GM10266 (cell line): ENCODE results near the gene USHBP1.
A peak's percentile ranks its signal among the peaks of the same experiment; 100 is the strongest.

ENCODE experiments used
- DNase-seq: peaks from one replicate; pipeline ENCODE4 v3.0.0; 2012; ENCODE audit errors: extremely low spot score
- TF ChIP-seq, protein P1 (sequence below): IDR thresholded peaks from 2 replicates; pipeline ENCODE4 v1.5.1; 2012; ENCODE audit warnings: mild to moderate bottlenecking, low read depth; ENCODE audit not compliant: control insufficient read depth, insufficient read depth; ENCODE audit errors: missing control alignments

The USHBP1 gene

DNA sequence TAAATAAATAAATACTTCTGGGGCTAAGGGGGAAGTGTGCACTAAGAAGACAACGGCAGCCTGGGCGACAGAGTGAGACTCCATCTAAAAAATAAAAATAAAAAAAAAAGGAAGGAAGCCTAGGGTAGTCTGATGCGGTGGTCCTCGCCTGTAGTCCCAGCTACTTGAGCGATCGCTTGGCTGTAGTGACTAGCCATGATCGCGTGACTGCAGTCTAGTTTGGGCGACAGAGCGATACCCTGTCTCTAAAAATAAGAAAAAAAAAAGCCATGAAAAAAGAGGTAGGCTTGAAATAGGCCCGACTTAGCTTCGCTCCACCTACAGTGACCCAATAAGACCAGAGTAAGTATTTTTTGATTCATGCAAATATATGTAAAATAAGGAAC is 2.0 kb upstream of the USHBP1 start:
- TF ChIP-seq, protein P1, sequence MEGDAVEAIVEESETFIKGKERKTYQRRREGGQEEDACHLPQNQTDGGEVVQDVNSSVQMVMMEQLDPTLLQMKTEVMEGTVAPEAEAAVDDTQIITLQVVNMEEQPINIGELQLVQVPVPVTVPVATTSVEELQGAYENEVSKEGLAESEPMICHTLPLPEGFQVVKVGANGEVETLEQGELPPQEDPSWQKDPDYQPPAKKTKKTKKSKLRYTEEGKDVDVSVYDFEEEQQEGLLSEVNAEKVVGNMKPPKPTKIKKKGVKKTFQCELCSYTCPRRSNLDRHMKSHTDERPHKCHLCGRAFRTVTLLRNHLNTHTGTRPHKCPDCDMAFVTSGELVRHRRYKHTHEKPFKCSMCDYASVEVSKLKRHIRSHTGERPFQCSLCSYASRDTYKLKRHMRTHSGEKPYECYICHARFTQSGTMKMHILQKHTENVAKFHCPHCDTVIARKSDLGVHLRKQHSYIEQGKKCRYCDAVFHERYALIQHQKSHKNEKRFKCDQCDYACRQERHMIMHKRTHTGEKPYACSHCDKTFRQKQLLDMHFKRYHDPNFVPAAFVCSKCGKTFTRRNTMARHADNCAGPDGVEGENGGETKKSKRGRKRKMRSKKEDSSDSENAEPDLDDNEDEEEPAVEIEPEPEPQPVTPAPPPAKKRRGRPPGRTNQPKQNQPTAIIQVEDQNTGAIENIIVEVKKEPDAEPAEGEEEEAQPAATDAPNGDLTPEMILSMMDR: no peak
- peak; percentile 52 for DNase-seq

DNA sequence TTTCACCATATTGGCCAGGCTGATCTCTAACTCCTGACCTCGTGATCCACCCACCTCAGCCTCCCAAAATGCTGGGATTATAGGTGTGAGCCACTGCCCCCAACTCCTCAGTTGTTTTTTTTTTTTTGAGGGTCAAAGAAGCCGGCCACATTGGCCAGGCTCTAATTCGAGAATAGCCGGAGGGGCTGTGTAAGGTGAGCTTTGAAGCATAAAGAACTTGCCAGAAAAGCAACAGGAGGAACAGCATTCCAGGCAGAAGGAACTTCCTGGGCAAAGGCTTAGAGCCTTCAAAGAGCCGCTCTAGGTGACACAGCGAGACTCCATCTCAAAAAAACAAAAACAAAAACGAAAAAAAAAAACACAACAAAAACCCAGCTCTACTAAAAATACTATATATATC is 1.5 kb upstream of the USHBP1 start:
- DNase-seq: no peak
- TF ChIP-seq, protein P1: no peak

DNA sequence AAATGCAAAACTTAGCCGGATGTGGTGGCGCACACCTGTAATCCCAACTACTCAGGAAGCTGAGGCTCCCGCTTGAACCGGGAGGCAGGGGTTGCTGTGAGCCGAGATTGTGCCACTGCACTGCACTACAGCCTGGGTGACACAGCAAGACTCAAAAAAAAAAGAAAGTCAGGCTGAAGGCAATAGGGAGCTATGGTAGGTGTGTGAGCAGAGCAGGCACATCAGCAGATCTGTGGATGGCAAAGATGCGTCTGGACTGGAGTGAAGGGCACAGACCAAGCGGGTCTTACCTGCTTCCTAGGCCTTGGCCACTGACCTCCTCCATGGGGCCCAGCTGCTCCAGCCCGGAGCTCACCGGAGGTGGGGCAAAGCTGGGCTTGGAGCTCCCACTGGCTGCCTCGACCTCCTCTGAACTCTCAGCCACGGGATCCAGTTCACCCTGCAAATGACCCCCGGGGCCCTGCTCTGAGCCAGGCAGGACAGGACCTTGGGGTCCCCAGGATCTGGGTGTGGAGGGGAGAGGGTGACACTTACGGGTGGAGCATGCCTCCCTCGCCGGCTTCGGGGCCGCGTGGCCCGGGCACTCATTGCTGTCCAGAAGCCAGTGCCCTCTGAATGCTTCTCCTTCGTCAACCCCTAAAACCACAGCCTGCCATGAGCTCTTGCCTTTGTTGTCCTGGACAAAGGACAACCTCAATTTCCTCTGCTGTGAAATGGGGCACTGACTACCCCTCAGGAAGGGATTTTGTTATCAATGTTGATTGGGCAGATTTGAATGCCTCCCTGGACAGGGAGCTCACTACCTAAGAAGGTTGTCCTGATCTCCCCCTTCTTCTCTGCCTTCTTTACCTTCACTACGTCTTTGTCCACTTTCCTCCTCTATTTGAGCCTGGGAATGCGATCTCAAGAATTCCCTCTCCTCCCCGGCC is 569 bp downstream of the USHBP1 start:
- no peak for DNase-seq
- TF ChIP-seq, protein P1: no peak

DNA sequence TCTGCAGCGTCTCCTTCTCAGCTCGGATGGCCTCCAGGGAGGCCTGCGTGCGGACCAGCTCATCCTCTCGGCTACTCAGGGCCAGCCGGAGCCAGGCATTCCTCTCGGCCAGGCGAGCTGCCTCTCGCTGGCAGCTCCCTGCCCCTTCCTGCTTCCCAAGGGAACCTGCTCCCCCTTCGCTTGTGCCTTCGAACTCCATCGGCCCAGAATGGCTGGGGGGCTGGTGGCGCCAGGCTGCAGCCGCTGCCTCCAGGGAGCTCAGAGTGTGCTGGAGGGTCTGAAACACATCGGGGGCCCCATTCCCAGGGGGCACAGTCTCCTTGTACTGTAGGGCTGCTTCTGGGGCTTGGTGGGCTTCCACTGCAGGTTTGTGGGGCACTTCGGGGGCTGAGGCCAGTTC is 2.0 kb downstream of the USHBP1 start:
- TF ChIP-seq, protein P1: no peak
- DNase-seq: no peak

DNA sequence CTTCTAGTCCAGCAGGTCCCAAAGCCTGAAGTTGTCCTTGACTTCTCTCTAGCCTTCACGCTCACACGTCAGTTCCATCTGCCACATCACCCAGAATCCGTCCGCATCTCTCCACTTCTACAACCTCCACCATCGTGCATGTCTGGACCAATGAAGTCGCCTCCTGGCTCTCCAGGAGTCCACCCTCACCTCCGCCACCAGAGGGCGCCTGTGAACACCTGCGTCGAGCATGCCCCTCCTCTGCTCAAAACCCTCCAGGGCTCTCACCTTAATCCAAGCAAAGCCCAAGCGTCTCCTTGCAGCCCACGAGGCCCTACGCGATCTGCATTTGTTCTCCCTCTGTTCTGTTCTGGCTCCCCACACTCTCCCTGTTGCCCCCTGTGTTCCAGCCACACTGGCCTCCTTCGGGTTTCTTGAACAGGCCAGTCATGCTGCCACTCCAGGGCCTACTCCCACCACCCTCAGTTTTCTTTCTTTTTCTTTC is 3.7 kb downstream of the USHBP1 start:
- peak; percentile 91 for DNase-seq

DNA sequence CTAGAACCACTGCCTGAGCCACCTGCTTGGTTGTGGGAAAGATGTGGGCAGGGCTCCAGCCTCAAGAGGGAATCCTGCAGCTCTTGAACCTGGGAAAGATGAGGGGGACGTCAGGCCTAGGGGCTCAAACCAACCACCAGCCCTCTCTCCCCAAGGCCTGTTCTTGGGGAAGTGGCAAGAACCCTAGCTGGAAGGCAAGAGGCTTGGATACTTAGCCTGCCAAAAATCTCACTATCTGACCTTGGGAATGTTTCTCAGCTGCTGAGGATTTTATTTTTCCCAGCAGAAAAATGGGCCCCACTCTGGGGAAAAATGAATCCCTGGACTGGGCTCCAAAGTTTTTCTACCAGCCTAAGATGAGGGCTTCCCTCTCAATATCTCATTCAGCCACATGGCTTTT is 4.6 kb downstream of the USHBP1 start:
- TF ChIP-seq, protein P1: no peak
- DNase-seq: no peak

More for the DNA sequence above, 3.7 kb downstream of the USHBP1 start:
- TF ChIP-seq, protein P1: peak; percentile 95
